ENCODE results near the gene TRPM8. TPM values are rescaled to one million over a fixed set of nuclear protein-coding genes. Genes with fewer than 3 reads are reported as not detected.

Gene TRPM8
- total and polyA plus RNA-seq, 2 experiments from 2014 or later = 0.16 to 0.33 TPM

DNA sequence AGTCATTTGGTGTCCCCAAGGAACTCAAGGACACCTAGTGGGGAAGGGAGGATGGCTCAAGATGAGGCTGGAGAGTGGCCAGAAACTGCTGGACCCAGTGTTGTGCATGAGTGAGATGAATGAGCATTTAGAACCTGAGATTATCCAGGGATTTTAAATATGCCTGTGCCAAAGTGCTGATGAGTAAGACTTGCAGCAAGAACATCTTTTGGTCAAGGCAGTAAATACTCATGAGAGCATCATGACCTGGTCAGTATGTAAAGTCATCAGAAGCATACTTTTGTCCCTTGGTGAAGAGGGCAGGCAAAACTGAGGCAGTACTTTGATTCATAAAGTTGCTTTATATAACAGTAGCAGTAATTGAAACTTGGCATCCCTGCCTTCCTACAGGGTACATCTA lies 130.2 kb downstream of the TRPM8 start:
- TF ChIP-seq EZH2 (IDR thresholded peaks at IDR 0.05; ENCODE audit: borderline replicate concordance) = no peak
- TF ChIP-seq EZH2phosphoT487 (IDR thresholded peaks at IDR 0.05; ENCODE audit: low read depth, severe bottlenecking, unreplicated experiment) = no peak
- no peak for TF ChIP-seq CTCF (IDR thresholded peaks at IDR 0.05; ENCODE audit: poor library complexity)
- H4K20me1 ChIP-seq (ENCODE audit: insufficient read depth, poor library complexity, severe bottlenecking) = no peaks in the 10 kb centered on the region
- no peak overlapping the region for H3K4me2 ChIP-seq
- H3K9me3 ChIP-seq (ENCODE audit: low read depth) = no peaks in the 10 kb centered on the region
- no peak overlapping the region for H3K4me3 ChIP-seq
- no peak overlapping the region for H2AFZ ChIP-seq
- no peaks in the 10 kb centered on the region for H3K4me1 ChIP-seq (ENCODE audit: insufficient read depth)
- no peak overlapping the region for H3K27ac ChIP-seq
- H3K9me2 ChIP-seq (replicated peaks; ENCODE audit: insufficient read depth) = no peaks in the 10 kb centered on the region
- H3K79me2 ChIP-seq = no peaks in the 10 kb centered on the region
- no peak for DNase-seq (ENCODE audit: low spot score)
- H3K27me3 ChIP-seq = peaks cover 20% of the 10 kb centered on the region
- no peaks in the 10 kb centered on the region for H3K36me3 ChIP-seq (replicated peaks; ENCODE audit: insufficient read depth, low read depth)

- Histone ChIP-seq H4K20me1 (ENCODE audit: insufficient read depth, poor library complexity, severe bottlenecking) (no peaks in the 10 kb centered on the region), H2AFZ (no peak overlapping the region), H3K9me3 (ENCODE audit: low read depth) (no peaks in the 10 kb centered on the region), H3K79me2 (no peaks in the 10 kb centered on the region), H3K36me3 (replicated peaks; ENCODE audit: insufficient read depth, low read depth) (no peaks in the 10 kb centered on the region), H3K4me2 (no peak overlapping the region), H3K27ac (no peak overlapping the region), H3K4me3 (no peak overlapping the region), H3K9me2 (replicated peaks; ENCODE audit: insufficient read depth) (no peaks in the 10 kb centered on the region), H3K27me3 (peaks cover 14% of the 10 kb centered on the region), H3K4me1 (ENCODE audit: insufficient read depth) (no peaks in the 10 kb centered on the region)
- WGBS (ENCODE audit: low lambda C conversion rate, missing lambda C conversion rate) = 88% methylated on average over 4 of the region's 4 CpGs
- no peak for DNase-seq (ENCODE audit: low spot score)
- TF ChIP-seq EZH2phosphoT487 (IDR thresholded peaks at IDR 0.05; ENCODE audit: low read depth, severe bottlenecking, unreplicated experiment) (no peak), CTCF (IDR thresholded peaks at IDR 0.05; ENCODE audit: poor library complexity) (no peak), EZH2 (IDR thresholded peaks at IDR 0.05; ENCODE audit: borderline replicate concordance) (no peak)
Measured at GRCh38 chr2:234048049-234048448, 130.9 kb downstream of the TRPM8 start.

- Histone ChIP-seq H4K20me1 (ENCODE audit: insufficient read depth, poor library complexity, severe bottlenecking) (no peaks in the 10 kb centered on the region), H2AFZ (no peak within 1 kb of the TSS), H3K27me3 (peaks cover 10% of the 10 kb centered on the region), H3K4me2 (no peak within 1 kb of the TSS), H3K4me1 (ENCODE audit: insufficient read depth) (no peaks in the 10 kb centered on the region), H3K9me2 (replicated peaks; ENCODE audit: insufficient read depth) (no peaks in the 10 kb centered on the region), H3K36me3 (replicated peaks; ENCODE audit: insufficient read depth, low read depth) (no peaks in the 10 kb centered on the region), H3K9me3 (ENCODE audit: low read depth) (no peaks in the 10 kb centered on the region), H3K79me2 (no peaks in the 10 kb centered on the region), H3K4me3 (no peak within 1 kb of the TSS), H3K27ac (no peak within 1 kb of the TSS)
- DNase-seq (ENCODE audit: low spot score) = no peak
- WGBS (ENCODE audit: low lambda C conversion rate, missing lambda C conversion rate) = 84% methylated on average over 9 of the region's 9 CpGs
- TF ChIP-seq EZH2phosphoT487 (IDR thresholded peaks at IDR 0.05; ENCODE audit: low read depth, severe bottlenecking, unreplicated experiment) = no peak
- no peak for TF ChIP-seq EZH2 (IDR thresholded peaks at IDR 0.05; ENCODE audit: borderline replicate concordance)
- TF ChIP-seq CTCF (IDR thresholded peaks at IDR 0.05; ENCODE audit: poor library complexity) = no peak
Measured at GRCh38 chr2:234050455-234051135, 133.4 kb downstream of the TRPM8 start, which contains the start of gene SPP2. Gene SPP2 (plus strand): TSS chr2:234050702. CDS start chr2:234050787, 85 bp downstream.
